Stimulated activated CD8-positive, alpha-beta memory T cell treated with anti-CD3 and anti-CD28 coated beads, Interleukin-12 subunit alpha, Interleukin-12 subunit beta, amount 100 ng/mL, for 1 hour (primary cell): ENCODE results near the gene MMP12.
"Not testable (repeated sequence)": the region's sequence is repeated elsewhere in the genome, so short reads cannot be mapped to it uniquely, and the experiment has no call there.

Experiments used
- DNase-seq: peaks from one replicate; pipeline ENCODE4 v3.0.0-alpha.2; 2020; ENCODE audit warnings: low read depth

The MMP12 gene

DNA sequence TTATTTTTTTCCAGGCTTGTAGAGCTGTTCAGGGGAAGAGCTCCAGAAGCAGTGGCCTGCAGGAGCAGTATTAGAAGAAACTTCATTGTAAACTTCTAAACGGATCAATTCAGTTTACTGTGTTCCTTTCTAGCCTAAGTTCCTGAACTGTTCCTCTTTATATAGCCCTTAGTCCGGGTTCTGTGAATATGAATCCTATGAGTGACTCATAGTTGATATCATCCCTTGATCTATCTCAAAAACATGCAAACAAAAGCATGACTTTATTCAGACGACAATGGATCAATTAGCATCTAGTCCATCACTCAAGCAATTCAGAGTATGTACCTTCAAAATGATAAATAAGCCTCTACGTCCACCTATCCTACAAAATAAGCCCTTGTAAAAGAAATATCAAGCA is at the start of gene MMP12:
TSS of gene MMP12 (minus strand) at position 131 of the 400 bp plus-strand sequence. CDS start at position 86, 45 bp downstream.
- DNase-seq: no peak

DNA sequence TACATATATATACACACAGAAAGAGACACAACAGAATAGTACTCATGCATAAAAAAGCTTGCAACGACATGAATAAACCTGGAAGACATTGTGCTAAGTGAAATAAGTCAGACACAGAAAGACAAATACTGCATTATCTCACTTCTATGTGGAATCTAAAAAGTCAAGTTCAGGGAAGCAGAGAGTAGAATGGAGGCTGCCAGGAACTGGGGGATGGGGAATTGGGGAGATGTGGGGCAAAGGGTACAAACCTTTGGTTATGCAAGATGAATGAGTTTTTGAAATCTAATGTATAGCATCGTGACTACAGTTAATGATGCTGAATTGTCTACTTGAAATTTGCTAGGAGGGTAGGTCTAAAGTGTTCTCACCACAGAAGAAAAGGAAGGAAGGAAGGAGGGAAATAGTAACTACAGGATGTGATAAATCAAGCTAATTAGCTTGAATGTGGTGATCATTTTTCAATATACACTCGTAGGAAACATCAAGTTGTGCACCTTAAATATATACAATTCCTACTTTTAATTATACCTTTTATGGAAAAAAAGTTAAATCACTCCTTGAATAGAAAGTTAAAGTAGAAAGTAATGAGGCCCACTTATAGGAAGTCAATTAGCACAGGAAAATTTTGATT is 46.9 kb upstream of the MMP12 start:
- no peak for DNase-seq

DNA sequence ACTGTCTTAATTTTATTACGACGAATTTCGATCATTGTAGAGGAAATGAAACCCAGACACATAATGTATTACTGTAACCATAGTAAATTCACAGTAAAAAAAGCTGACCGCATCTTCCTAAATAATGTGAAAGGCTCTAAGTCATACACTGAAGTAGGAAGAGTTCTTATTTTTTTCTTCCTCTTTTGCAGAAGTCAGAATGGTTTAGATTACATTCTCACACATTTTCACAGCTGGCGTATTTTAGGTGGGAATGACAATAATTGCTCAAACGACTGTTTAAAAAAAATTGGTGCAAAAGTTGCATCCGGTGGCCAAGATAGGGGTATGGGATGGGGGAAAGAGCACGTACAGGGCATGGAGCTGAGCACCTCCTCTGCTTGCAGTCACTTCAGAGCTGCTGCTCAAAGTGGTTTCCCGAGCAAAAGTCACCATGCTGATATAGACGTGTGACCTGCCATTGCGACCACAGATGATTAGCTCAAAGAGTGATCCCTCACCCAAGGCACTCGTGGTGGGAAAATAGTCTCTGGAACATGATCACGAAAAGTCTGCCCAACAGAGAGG is 45.4 kb upstream of the MMP12 start:
- DNase-seq: no peak

DNA sequence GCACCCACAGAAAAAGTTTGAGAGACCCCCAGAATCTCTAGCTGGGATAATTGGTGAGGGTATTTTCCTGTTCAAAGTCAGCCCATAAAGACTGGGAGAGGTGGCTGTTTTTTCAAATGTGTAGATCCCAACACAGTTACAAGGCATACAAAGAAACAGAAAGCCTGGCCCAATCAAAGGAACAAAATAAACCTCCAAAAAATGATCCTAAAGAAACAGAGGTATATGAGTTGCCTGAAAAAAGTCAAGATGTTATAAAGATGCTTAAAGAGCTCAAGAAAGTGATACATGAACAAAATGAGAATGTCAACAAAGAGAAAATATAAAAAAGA is 40.2 kb upstream of the MMP12 start:
- DNase-seq: no peak

DNA sequence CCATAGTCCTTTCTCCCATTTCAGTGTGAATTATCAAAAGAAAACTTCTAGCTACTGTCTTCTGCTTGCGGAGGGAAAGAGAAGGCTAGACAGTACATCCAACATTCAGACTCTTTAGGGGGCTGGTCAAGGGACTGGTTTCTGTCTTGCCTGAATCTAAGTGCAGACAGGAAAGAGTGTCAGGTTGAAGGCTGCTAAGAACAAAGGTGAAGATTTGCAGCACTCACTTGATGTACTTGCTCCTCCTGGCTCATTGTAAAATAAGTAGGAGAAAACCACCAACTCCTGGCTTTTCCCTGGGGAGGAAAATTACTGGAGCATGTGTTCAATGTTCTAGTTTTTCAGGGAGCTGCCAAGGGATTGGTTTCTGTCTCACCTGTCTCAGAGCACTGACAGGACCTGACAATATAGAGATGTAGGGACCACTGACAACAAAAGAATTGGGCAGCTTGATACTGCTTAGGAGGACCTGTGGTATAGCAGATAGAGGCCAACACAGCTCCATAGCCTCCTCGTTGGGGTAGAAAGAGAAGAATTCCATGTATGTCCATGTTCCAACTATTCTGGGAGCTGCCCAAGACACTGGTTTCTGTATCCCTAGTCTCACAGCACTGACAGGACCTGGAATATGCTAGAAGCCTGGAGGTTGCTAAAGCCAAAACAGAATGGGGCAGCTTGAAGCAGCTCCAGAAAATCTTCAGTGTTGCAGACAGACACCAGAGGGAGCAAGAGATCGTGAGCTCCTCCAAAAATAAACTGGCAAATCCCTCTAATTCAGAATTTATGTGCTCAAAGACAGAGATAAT is 39.7 kb upstream of the MMP12 start:
- DNase-seq: no peak

DNA sequence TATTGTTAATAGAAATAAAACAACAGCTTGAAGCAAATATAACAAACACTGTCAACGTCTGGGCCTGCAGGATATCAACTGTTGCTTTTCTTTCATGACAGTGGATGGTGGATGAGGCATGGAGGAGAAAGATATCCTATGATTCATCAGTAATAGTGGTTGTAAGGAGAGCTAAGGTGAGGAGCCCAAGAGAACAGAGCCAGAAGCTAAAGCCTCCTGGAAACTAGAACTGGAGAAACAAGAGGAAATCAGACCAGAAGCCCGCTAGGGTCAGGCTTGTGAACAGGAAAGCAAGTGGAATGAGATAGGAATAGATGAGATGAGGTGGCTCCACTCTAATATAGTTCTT is 37.7 kb upstream of the MMP12 start:
- no peak for DNase-seq

DNA sequence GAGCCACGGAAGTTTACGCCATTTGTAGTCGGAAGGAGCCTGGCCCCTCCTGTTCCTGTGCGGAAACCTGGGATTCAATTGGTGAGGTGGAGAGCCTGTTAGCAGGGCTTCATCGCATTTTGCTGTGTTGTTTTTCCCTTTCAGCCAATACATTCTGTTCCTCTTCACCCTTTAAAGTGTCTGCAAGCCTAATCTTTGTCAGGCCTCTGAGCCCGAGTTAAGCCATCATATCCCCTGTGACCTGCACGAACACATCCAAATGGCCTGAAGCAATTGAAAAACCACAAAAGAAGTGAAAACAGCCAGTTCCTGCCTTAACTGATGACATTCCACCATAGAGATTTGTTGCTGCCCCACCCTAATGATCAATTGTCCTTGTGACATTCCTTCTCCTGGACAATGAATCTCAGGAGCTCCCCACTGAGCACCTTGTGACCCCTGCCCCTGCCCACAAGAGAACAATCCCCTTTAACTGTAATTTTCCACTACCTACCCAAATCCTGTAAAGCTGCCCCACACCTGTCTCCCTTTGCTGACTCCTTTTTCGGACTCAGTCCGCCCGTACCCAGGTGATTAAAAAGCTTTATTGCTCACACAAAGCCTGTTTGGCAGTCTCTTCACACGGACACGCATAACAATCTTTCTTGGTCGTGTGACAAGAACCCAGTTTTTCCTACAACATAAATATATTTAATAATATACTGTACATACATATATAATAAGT is 37.1 kb upstream of the MMP12 start:
- no peak for DNase-seq

DNA sequence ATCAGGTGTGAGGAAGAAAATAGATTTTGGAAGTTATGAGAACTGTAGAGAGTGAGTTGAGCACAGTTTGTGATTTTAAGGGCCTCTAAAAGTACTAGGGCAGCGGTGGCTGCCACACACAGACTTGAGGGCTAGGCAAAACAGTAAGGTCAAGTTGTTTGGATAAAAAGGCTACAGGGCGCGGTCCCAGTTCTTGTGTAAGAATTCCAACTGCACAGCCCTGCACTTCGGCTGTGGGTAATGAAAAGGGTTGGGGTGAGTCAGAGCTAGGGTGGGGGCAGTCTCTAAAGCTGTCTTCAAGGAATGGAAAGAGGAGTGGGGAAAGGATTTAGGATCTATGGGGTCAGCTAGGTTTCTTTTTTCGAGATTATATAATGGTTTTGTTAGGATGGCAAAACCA is 31.1 kb upstream of the MMP12 start:
- not testable (repeated sequence) for DNase-seq

DNA sequence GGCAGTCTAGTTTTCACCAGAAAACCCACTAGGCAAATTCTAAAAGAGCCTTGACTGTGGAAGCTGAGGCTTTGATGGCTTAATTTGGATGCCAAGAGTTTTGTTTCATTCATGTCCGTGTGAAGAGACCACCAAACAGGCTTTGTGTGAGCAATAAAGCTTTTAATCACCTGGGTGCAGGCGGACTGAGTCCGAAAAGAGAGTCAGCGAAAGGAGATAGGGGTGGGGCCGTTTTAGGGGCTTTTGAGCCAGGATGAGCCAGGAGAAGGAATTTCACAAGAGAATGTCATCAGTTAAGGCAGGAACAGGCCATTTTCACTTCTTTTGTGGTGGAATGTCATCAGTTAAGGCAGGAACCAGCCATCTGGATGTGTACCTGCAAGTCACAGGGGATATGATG is 29.1 kb upstream of the MMP12 start:
- not testable (repeated sequence) for DNase-seq

DNA sequence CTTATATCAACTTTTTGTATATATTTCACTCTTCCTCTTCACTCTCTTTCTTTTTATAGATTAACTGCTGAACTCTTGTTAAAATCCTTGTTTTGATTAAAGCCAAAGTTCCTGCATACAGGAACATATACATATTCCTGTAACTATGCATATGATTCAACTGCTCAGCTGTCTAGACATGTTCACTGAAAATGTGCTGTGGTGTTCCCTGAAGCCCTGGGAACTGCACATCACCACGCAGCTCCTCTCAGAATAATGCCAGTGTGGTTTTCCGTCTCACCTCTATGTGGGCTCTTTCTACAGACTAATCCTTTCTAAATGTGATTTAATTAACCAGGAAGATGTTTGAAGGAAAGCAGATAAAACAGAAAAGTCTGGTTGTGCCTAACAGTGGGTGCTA is 25.6 kb upstream of the MMP12 start:
- DNase-seq: no peak

DNA sequence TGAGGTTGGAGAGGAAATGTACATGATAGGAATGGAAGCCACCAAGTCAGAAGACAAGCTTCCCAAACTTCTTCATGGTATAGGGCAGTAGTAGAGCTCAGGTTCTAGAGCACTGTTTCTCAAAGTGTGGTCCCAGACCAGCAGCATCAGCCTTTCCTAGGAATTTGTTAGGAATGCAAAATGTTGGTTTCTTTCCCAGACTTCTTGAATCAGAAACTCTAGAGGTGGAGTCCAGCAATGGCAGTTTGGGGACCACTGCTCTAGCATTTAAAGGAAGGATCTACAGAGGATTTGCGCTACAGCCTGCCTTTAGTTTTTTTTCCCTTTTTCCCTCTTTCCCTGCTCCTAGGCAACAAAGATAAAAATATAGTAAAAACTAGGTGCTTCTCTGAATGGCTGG is 17.0 kb upstream of the MMP12 start:
- DNase-seq: no peak

DNA sequence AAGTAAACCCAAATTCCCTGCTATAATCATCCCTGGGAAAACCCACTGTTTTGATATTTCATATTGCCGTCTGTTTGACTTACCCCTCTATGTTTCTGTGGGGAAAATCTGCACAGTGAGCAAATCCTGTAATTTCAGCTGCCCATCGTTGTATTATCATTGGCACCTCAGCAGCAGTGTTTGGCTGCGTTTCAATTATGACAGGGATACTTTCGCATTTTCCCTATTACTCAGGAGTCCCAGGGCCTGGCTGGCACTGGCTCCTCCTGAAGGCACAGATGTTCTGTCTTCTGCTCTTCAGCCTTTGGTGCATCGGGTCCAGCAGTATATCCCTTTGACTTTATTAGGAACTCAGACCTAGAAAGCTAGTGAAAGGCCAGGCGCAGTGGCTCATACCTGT is 12.2 kb upstream of the MMP12 start:
- DNase-seq: no peak

DNA sequence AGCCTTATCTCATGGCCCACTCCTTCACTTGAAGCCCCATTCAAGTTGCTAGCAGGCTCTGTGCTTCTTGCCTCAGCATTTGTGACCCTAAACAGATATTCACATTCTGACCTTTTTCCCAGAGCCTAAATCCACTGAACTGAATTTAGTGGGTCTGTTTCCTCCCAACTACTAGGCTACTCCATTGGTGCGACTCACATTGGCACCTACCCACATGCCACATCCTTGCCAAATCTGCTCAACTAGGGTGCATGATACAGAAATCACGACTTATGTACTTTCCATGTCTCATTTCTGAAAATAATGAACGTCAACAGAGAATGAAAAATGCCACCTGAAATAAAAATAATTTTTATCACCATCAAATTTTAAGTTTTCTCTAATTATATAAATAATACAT is 8.4 kb upstream of the MMP12 start:
- DNase-seq: no peak

DNA sequence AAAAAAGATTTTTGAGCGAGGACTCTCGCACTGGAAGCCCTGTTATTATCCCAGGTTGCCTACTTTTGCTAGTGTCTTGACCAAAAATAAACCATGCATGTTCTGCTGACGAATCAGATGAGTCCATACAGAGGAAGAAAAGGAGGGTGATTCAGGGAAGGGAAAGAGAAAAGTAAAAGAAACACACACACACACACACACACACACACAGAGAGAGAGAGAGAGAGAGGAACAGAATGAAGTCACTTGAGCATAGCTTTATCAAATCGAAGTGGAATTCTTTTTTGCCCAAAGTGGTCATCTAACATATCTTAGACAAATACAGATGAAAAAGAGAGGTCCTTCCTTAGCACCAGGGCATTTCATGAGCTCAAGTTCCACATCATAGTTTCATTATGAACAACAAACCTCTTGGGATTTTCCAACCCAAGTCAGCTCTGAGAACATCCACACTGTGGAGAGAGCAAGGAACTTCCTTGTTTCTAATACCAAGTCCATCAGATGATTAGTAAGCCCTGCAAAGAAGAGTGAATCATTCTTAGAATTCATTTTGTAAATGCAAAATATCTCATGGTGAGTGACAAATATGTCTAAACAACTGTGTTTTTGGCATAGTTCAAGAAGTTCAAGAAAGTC is 7.7 kb upstream of the MMP12 start:
- no peak for DNase-seq

DNA sequence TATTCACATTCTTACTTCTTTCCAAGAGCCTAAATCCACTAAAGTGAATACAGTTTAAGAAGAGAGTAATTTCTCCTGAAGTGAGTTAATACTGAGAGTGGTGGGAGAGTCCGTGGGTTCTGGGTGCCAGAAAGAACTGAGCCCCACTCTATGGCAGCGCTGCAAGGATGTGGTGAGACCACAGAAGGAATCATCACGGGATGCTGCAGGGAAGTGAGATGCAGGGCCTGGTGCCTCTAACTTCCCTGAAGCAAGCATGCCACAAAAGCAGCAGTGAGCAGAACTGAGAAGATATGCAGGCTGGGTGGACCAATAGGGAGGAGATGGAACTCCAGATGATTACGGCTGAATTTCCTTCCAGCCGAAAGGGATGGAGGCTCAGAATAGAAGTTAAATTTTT is 5.0 kb upstream of the MMP12 start:
- no peak for DNase-seq

DNA sequence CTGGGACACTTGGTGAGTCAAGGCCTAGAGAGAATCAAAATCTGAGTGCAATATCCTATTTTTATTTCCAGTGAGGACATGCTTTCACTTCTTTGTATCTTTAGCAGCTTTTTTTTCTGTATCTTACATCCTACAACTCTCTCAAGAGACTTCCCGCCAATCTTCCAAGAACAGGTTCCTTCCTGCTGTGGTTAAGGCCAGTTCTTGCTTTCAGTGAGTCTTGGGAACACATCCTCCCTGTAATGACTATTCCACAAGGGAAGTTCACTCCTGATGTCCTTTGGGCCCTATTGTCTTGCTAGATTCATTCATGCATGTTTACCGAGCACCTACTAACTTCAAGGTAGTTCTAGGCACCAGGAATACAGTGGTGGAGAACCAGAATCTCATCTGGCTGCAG is 3.8 kb upstream of the MMP12 start:
- DNase-seq: no peak

DNA sequence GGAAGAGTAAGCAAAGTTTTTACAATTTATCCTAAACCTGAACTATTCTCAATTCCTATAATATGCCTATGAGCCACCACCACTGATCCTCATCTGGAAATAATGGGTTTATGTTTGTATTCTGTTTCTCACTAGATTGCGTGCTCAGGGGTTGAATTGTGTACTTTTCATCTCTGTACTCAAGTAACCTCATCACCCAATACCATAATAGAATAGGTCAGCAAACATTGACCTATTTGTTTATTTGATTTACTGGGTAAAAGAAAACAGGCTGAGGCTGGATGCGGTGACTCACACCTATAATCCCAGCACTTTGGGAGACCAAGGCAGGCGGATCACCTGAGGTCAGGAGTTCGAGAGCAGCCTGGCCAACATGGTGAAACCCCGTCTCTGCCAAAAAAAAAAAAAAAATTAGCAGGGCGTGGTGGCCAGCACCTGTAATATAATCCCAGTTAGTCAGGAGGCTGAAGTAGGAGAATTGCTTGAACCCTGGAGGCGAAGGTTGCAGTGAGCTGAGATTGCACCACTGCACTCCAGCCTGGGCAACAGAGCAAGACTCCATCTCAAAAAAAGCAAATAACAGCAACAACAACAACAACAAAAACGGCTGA is 5.3 kb downstream of the MMP12 start:
- DNase-seq: not testable (repeated sequence)

DNA sequence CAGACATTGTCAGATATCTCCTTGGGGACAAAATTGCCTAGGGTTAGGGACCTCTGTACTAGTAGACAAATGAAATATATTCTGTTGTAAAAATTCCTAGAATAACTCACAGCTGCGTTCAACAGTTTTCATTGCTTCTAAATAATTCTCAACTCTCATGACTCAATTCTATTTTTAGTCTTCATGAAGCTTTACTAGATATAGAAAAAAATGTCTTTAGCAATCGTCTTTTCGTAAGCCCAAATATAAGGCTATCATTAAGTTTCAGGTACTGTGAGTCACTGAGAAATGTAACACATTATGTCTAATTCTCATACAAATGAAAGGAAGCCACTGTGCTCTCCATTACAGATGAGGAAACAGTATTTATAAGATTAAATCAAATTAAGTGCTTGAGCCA is 6.4 kb downstream of the MMP12 start:
- DNase-seq: no peak

DNA sequence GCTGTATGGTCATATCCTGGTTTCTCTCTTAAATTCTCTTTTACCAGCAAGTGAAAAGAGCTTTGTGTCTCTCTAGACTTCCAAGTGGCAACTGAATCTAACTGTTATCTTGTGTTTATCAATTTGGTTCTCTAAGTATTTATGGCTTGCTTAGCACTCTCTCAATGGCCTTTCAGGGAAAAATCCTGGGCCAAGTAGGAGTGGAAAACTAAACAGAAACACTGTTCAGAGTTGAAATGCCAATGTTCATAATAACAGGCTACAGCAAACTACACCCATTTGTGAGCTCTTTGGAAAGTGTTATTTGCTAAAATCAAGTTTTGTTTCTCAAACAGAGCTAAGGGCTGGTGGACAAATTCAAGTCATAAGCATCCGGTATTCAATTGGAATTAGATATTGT is 10.1 kb downstream of the MMP12 start:
- no peak for DNase-seq

DNA sequence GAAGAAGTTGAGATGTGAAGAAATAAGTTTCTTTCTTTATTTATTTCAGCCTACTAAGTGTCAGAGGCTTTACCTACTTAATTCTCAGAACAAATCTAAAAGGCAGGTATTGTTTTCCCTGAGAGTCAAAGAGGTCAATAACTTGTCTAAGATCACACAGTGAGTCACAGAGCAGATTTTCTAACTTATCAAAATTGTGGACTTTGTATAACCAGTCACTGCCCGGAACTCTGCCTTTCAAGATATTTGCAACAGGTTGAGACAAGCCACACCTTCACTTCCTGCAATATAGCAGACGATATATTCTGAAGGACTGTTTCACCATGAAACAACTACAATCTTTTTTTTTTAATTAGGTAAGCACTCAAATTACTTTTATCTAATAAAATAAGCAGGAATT is 20.8 kb downstream of the MMP12 start:
- DNase-seq: no peak

DNA sequence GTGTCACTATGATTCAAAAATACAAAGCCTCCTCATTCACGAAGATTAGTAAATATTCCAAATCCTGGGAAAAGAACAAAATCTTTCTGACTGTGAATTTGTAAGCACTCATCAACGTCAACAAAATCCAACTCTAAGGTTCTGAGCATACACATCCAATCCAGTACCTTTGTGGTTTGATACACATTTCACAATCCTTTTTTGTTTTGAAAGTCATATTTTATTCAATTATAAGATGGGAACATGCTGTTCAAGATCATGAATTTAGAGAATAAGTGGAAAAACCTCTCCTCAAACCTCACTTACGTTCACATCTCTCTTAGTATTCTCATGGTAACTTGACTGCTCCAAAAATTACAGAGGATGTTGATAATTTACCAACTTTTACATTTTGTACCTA is 21.7 kb downstream of the MMP12 start:
- no peak for DNase-seq
